OCI-LY7 (cell line): ENCODE measurements around the gene RPS15A. TPM values are rescaled to one million over a fixed set of nuclear protein-coding genes. Genes with fewer than 3 reads are reported as not detected.

ENCODE experiments used
- BruUV-seq: library from RNA; stranded (reverse); fragments of 400-500 nt; replicated peaks from 2 replicates; lab custom pipeline; 2021; lab: Mats Ljungman, UMichigan
- CTCF ChIA-PET: fragments of 300-600 bp; sonication (Branson Sonifier 250); formaldehyde crosslinking; loops from one replicate; lab custom pipeline; 2022; ENCODE audit warnings: antibody characterized with exemption; ENCODE audit not compliant: unreplicated experiment; lab: Charles Lee
- POLR2A ChIA-PET: fragments of 300-600 bp; sonication (Branson Sonifier 250); formaldehyde crosslinking; loops from one replicate; lab custom pipeline; 2022; ENCODE audit warnings: antibody characterized with exemption; lab: Charles Lee
- DNase-seq: peaks from one replicate; pipeline ENCODE4 v3.0.0-alpha.2; 2015; ENCODE audit warnings: low spot score
- H2AFZ ChIP-seq: fragments of 200-600 bp; sonication (generic), shearing (Covaris generic); 2 replicates; pipeline ENCODE4 v1.6.1; 2014; ENCODE audit warnings: mild to moderate bottlenecking, antibody characterized with exemption, low read length, moderate library complexity
- H3K27ac ChIP-seq: fragments of 200-600 bp; sonication (generic); 2 replicates; pipeline ENCODE4 v1.5.1; 2014; ENCODE audit warnings: mixed run types, low read depth, mild to moderate bottlenecking, moderate library complexity, low read length, inconsistent platforms; ENCODE audit not compliant: poor library complexity, severe bottlenecking
- H3K36me3 ChIP-seq: fragments of 200-600 bp; sonication (generic); 2 replicates; pipeline ENCODE4 v1.6.1; 2014; ENCODE audit warnings: mild to moderate bottlenecking, antibody characterized with exemption, low read length, moderate library complexity, mixed read lengths; ENCODE audit not compliant: insufficient read depth
- H3K4me1 ChIP-seq: fragments of 200-600 bp; sonication (generic); 2 replicates; pipeline ENCODE4 v1.5.1; 2014; ENCODE audit warnings: mild to moderate bottlenecking, low read length; ENCODE audit not compliant: insufficient read depth, poor library complexity, severe bottlenecking
- H3K4me2 ChIP-seq: fragments of 200-600 bp; sonication (generic); 2 replicates; pipeline ENCODE4 v1.6.1; 2014; ENCODE audit warnings: mild to moderate bottlenecking, low read length
- H3K4me3 ChIP-seq: fragments of 200-600 bp; sonication (generic); 2 replicates; pipeline ENCODE4 v1.5.1; 2014; ENCODE audit warnings: mild to moderate bottlenecking, low read depth, low read length; ENCODE audit not compliant: poor library complexity, severe bottlenecking
- H3K79me2 ChIP-seq: fragments of 200-600 bp; sonication (generic); 2 replicates; pipeline ENCODE4 v1.6.1; 2016; ENCODE audit warnings: low read depth, mild to moderate bottlenecking, low read length, moderate library complexity, mixed read lengths; ENCODE audit not compliant: insufficient read depth
- H3K9me2 ChIP-seq: fragments of 200-600 bp; sonication (generic); 2 replicates; pipeline ENCODE4 v1.6.1; 2016; ENCODE audit warnings: mild to moderate bottlenecking, low read length, mixed read lengths; ENCODE audit not compliant: insufficient read depth
- H3K9me3 ChIP-seq: fragments of 200-600 bp; sonication (generic); 2 replicates; pipeline ENCODE4 v1.6.1; 2014; ENCODE audit warnings: mild to moderate bottlenecking, mixed run types, low read length, mixed read lengths
- H4K20me1 ChIP-seq: fragments of 200-600 bp; sonication (generic); 2 replicates; pipeline ENCODE4 v1.6.1; 2014; ENCODE audit warnings: mild to moderate bottlenecking, antibody characterized with exemption, low read length, moderate library complexity, mixed read lengths; ENCODE audit not compliant: insufficient read depth
- CTCF ChIP-seq: fragments of 200-600 bp; sonication (generic); conservative IDR thresholded peaks from 2 replicates; pipeline ENCODE4 v1.5.1; 2014; ENCODE audit warnings: mild to moderate bottlenecking, antibody characterized with exemption, low read length, moderate library complexity, mixed read lengths
- EZH2phosphoT487 ChIP-seq: fragments of 200-600 bp; sonication (generic); IDR thresholded peaks from 2 replicates; pipeline ENCODE4 v1.6.1; 2018; ENCODE audit warnings: low read depth, borderline replicate concordance, mild to moderate bottlenecking, mixed run types, antibody characterized with exemption, low read length, moderate library complexity, mixed read lengths
- intact Hi-C: fragments of 100-400 bp; cut with micrococcal nuclease; formaldehyde crosslinking; loops from one replicate; pipeline ENCODE4 v1.10.0; 2022; ENCODE audit not compliant: unreplicated experiment
- total RNA-seq, 2 experiments: library from RNA; depleted of rRNA in 1 of 2; stranded (reverse); fragments of >200 nt in 1 of 2; shearing (Covaris generic) in 1 of 2; gene quantifications; 2 replicates each; pipeline ENCODE4 v1.2.3, GENCODE V29; 2014 to 2022

The RPS15A gene
- total RNA-seq, 2 experiments from 2014 or later, result 1,902 to 2,645 TPM

GRCh38 chr16:18796377-18796776, 6.2 kb upstream of the RPS15A start:
- peaks cover 25% of the 10 kb centered on the region for H3K4me1 ChIP-seq
- H3K27ac ChIP-seq, result no peak overlapping the region
- peaks cover 97% of the 10 kb centered on the region for H3K36me3 ChIP-seq
- no peak for TF ChIP-seq CTCF
- TF ChIP-seq EZH2phosphoT487, result no peak
- H4K20me1 ChIP-seq, result peaks cover 48% of the 10 kb centered on the region
- peaks cover 78% of the 10 kb centered on the region for H3K79me2 ChIP-seq
- H3K4me2 ChIP-seq, result no peak overlapping the region
- POLR2A ChIA-PET, result no interaction called here
- CTCF ChIA-PET, result no interaction called here
- no peaks in the 10 kb centered on the region for H3K9me2 ChIP-seq
- H3K4me3 ChIP-seq, result no peak overlapping the region
- H3K9me3 ChIP-seq, result no peaks in the 10 kb centered on the region
- H2AFZ ChIP-seq, result no peak overlapping the region
- TSS peak; percentile 0 for BruUV-seq
- DNase-seq, result no peak
- intact Hi-C loops, result no loop called here

- ChIA-PET CTCF (no interaction called here), POLR2A (interaction anchor here (0.5 to 6.3 kb wide), 3 partner anchors 8 to 75 kb away, joined by 3 to 64 read pairs (median 3); partner anchors contain the start of gene ARL6IP1)
- H3K4me2 ChIP-seq, result no peak overlapping the region
- H2AFZ ChIP-seq, result no peak overlapping the region
- no peaks in the 10 kb centered on the region for H3K9me3 ChIP-seq
- H3K4me3 ChIP-seq, result no peak overlapping the region
- H3K4me1 ChIP-seq, result peaks cover 20% of the 10 kb centered on the region
- TF ChIP-seq CTCF (no peak), EZH2phosphoT487 (no peak)
- peaks cover 38% of the 10 kb centered on the region; the same call in 1 of the 2 replicates for H4K20me1 ChIP-seq
- no peak overlapping the region for H3K27ac ChIP-seq
- DNase-seq, result no peak
- H3K9me2 ChIP-seq, result no peaks in the 10 kb centered on the region
- H3K79me2 ChIP-seq, result peaks cover 72% of the 10 kb centered on the region
- no TSS peak for BruUV-seq
- intact Hi-C loops, result no loop called here
- H3K36me3 ChIP-seq, result peaks cover 92% of the 10 kb centered on the region
Observed at GRCh38 chr16:18792836-18793433, 2.8 kb upstream of the RPS15A start.

- Histone ChIP-seq H3K79me2 (peaks cover 72% of the 10 kb centered on the region), H2AFZ (no peak overlapping the region), H3K4me3 (peak overlapping the region; percentile 85)
Observed at GRCh38 chr16:18789515-18789849, 652 bp downstream of the RPS15A start.

More at GRCh38 chr16:18789515-18789849, 652 bp downstream of the RPS15A start:
- Histone ChIP-seq H3K9me3 (no peaks in the 10 kb centered on the region), H3K4me1 (peaks cover 42% of the 10 kb centered on the region), H3K9me2 (no peaks in the 10 kb centered on the region), H4K20me1 (peaks cover 51% of the 10 kb centered on the region), H3K36me3 (peaks cover 92% of the 10 kb centered on the region), H3K27ac (peak overlapping the region; percentile 64), H3K4me2 (peak overlapping the region; percentile 85)
- no peak for DNase-seq
- ChIA-PET POLR2A (interaction anchor here (6.3 kb wide), 1 partner anchor 12 kb away, joined by 64 read pairs; the partner anchor contains the start of gene ARL6IP1), CTCF (no interaction called here)
- intact Hi-C loops, result loop anchor here (5.0 kb wide), 1 partner anchor 278 kb away; the partner anchor contains the start of gene COQ7
- TSS peak; percentile 65 for BruUV-seq
- TF ChIP-seq CTCF (no peak), EZH2phosphoT487 (no peak)
